SK-N-SH treated with all-trans-retinoic acid at 6 μM for 48 hours (cell line): ENCODE data around the gene SLFN12.

Experiments
- ARNTL ChIP-seq: fragments of 450-650 bp; formaldehyde crosslinking; IDR thresholded peaks from 2 replicates; pipeline ENCODE4 v1.5.0; 2020; ENCODE audit warnings: low read depth, mild to moderate bottlenecking, moderate library complexity, borderline replicate concordance
- BACH2 ChIP-seq: fragments of 250-450 bp; sonication (Bioruptor Pico); IDR thresholded peaks from 2 replicates; pipeline ENCODE4 v1.9.0; 2021; ENCODE audit warnings: mild to moderate bottlenecking, borderline replicate concordance
- ISL1 ChIP-seq: fragments of 250-450 bp; sonication (Bioruptor Pico); IDR thresholded peaks from 2 replicates; pipeline ENCODE4 v2.1.2; 2022; ENCODE audit warnings: mild to moderate bottlenecking, moderate library complexity
- PPARA ChIP-seq: fragments of 250-450 bp; sonication (Bioruptor Pico); IDR thresholded peaks from 2 replicates; pipeline ENCODE4 v1.5.0; 2020; ENCODE audit warnings: mild to moderate bottlenecking, borderline replicate concordance
- SNAI2 ChIP-seq: fragments of 250-450 bp; sonication (Bioruptor Pico); IDR thresholded peaks from 2 replicates; pipeline ENCODE4 v1.5.0; 2020; ENCODE audit warnings: mild to moderate bottlenecking, moderate library complexity
- ZFP3 ChIP-seq: fragments of 250-450 bp; sonication (Bioruptor Pico); IDR thresholded peaks from 2 replicates; pipeline ENCODE4 v1.5.0; 2020; ENCODE audit warnings: mild to moderate bottlenecking, moderate library complexity
- ZNF8 ChIP-seq: fragments of 450-650 bp; formaldehyde crosslinking; IDR thresholded peaks from 2 replicates; pipeline ENCODE4 v1.5.0; 2020; ENCODE audit warnings: mild to moderate bottlenecking, moderate library complexity
- TF ChIP-seq, protein P1 (sequence below): fragments of 250-450 bp; sonication (Bioruptor Pico); IDR thresholded peaks from 2 replicates; pipeline ENCODE4 v1.8.0; 2020; ENCODE audit warnings: mild to moderate bottlenecking, moderate library complexity, borderline replicate concordance

DNA sequence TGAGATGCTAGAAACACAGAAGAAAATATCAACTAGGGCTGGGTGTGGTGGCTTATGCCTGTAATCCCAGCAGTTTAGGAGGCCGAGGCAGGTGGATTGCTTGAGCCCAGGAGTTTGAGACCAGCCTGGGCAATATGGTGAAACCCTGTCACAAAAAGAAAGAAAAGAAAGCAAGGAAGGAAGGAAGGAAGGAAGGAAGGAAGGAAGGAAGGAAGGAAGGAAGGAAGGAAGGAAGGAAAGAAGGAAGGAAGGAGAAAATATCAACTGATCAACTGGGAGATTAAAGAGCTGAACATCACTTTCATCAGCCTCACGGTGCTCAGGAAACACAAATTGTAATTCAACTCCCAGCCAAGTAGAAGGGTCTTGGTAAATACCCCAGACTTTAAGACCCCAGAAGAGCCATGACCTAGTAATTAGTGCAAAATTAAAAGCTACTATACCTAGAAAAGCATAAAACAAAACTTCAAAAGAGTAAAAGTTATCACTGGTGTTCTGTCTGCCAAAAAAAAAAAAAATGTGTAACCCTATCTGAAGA lies 44.1 kb upstream of the SLFN12 start:
- TF ChIP-seq ARNTL (CRISPR knock-in tag) (no peak), ISL1 (no peak), BACH2 (CRISPR knock-in tag) (no peak), SNAI2 (CRISPR knock-in tag) (no peak), ZFP3 (CRISPR knock-in tag) (no peak), ZNF8 (CRISPR knock-in tag) (no peak), PPARA (CRISPR knock-in tag) (no peak)
- TF ChIP-seq, protein P1, sequence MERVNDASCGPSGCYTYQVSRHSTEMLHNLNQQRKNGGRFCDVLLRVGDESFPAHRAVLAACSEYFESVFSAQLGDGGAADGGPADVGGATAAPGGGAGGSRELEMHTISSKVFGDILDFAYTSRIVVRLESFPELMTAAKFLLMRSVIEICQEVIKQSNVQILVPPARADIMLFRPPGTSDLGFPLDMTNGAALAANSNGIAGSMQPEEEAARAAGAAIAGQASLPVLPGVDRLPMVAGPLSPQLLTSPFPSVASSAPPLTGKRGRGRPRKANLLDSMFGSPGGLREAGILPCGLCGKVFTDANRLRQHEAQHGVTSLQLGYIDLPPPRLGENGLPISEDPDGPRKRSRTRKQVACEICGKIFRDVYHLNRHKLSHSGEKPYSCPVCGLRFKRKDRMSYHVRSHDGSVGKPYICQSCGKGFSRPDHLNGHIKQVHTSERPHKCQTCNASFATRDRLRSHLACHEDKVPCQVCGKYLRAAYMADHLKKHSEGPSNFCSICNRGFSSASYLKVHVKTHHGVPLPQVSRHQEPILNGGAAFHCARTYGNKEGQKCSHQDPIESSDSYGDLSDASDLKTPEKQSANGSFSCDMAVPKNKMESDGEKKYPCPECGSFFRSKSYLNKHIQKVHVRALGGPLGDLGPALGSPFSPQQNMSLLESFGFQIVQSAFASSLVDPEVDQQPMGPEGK (CRISPR knock-in tag): no peak
